T-helper 2 cell (primary cell): ENCODE data around the gene AK5.
"Not testable (repeated sequence)": the region's sequence is repeated elsewhere in the genome, so short reads cannot be mapped to it uniquely, and the experiment has no call there.

Experiments used
- DNase-seq, 5 experiments: peaks; one replicate each; pipeline versions ENCODE4 v3.0.0 to v3.0.0-alpha.2; 2012 to 2022

Gene AK5

DNA sequence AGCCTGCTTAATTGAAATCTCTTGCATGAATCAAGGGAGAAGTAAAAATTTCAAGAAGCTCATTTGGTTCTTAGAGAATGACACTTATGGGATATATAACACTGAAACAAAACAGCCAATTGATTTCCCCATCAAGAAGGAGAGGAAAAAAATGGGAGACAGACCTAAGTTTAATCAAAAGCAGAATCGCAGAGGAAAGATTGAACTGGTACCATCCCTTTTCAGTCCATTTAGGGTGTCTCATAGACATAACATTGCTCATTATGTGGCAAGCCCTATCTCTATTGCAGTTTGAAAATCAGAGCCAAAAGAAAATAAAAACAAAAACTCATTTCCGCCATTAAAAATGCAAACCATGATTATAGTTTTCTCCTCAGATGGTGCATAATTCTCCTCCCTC is 119.6 kb downstream of the AK5 start:
- no peak for DNase-seq

- DNase-seq: no peak
Observed at GRCh38 chr1:77405186-77405585, 123.4 kb downstream of the AK5 start.

DNA sequence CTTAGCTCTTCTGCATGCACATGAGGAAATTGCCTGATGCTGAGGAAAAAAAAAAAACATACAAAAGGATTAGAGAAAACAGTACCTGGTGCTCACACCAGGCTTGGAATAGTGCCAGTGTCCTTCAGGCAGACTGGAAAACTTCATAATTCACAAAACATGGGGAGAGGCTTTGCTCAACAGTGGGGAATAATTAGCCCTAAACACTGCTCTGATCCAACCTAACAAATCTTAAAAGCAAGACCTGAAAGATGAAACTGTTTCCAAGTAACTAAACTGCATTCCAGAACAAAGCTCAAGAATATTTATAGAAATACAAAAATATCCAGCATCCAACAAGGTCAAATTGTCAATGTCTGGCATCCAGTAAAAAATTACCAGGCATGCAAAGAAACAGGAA is 124.8 kb downstream of the AK5 start:
- DNase-seq: no peak

DNA sequence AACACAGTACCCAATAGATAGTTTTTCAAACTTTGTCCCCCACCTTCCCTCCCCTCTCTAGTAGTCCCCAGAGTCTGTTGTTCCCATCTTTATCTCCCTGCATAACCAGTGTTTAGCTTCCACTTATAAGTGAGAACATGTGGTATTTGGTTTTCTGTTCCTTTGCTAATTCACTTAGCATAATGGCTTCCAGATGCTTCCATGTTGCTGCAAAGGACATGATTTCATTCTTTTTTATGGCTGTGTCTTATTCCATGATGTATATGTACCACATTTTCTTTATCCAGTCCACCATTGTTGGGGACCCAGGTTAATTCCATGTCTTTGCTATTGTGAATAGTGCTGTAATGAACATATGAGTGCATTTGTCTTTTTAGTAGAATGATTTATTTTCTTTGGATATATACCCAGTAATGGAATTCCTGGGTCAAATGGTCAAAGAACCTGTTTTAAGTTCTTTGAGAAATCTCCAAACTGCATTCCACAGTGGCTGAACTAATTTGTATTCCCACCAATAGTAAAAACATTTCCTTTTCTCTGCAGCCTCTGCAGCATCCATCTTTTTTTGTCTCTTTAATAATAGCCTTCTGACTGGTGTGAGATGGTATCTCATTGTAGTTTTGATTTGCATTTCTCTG is 126.0 kb downstream of the AK5 start:
- DNase-seq: no peak

GRCh38 chr1:77408933-77409332 is 127.1 kb downstream of the AK5 start:
- DNase-seq: not testable (repeated sequence)

- DNase-seq: no peak
Observed at GRCh38 chr1:77412069-77412819, 130.4 kb downstream of the AK5 start.

GRCh38 chr1:77412820-77413530 is 131.2 kb downstream of the AK5 start:
- DNase-seq: no peak

- no peak for DNase-seq
Observed at GRCh38 chr1:77413541-77414335, 131.9 kb downstream of the AK5 start.

DNA sequence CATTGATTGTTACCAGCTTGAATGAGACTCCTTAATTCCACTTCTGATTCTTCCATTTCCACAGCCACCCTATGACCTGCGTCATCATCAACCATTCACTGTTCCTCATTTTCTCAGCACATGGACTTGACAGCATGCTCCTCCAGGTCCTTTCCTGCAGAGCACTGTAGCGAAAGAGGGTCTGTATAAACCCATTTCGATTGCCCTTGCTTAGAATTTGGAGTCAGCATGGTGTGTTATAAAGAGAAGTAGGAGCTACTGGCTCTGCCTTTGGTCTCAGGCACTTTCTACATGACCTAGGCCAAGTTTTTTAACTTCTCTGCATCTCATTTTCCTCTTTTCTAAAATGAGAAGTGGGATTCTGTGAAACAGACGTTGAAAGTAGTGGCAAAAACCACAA is 133.8 kb downstream of the AK5 start:
- no peak for DNase-seq

- no peak for DNase-seq
Observed at GRCh38 chr1:77416692-77417450, 135.1 kb downstream of the AK5 start.

GRCh38 chr1:77418055-77418454 is 136.2 kb downstream of the AK5 start:
- not testable (repeated sequence) for DNase-seq

GRCh38 chr1:77421504-77422233 is 139.8 kb downstream of the AK5 start:
- DNase-seq: peak in 2 of 5 experiments; percentile 0 to 64

DNA sequence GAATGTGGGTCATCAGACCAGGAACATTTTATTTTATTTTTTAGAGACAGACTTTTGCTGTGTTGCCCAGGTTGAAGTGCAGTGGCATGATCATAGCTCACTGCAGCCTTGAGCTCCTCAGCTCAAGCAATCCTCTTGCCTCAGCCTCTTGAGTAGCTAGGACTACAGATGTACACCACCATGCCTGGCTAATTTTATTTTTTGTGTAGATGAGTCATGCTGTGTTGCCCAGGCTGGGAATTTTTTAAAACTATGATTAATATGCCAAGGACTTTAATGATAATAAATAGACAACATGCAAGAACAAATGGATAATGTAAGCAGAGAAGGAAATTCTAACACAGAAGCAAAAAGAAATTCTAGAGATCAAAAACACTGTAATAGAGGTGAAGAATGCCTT is 142.4 kb downstream of the AK5 start:
- DNase-seq: no peak

- DNase-seq: no peak
Observed at GRCh38 chr1:77428068-77428467, 146.2 kb downstream of the AK5 start.

DNA sequence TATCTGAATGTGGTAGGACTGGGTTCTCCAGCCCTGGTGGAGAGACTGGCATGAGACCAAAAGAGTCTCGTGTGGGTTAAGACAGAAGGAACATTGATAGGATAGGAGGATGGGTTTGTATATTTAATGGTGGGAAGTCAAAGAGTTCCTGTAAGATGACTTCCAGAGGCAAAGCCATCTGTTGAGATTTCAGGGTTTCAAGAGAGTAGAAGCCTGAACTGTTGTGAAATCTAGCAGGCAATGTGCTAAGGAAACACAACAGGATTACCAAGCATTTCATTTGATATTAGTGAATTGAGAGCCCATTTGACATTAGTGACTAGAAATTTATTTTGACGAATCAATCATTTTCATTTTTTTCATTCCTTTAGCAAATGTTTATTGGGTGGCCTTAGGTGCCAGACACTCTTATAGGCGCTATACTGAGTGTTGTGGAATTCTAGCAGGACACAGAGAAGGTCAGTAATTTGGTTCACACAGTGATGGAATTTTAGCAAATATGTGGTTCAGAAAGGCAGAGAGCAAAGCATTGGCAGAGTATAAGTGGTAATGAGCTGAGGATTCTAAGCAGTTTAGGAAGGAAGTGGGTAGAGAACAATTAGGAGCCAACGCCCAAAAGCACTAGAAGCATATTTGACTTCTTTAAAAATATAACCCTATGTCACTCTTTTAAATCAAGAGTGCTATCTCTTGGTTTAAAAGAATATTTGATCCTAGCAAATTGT is 149.3 kb downstream of the AK5 start:
- DNase-seq: peak in 2 of 5 experiments; percentile 17 to 77

DNA sequence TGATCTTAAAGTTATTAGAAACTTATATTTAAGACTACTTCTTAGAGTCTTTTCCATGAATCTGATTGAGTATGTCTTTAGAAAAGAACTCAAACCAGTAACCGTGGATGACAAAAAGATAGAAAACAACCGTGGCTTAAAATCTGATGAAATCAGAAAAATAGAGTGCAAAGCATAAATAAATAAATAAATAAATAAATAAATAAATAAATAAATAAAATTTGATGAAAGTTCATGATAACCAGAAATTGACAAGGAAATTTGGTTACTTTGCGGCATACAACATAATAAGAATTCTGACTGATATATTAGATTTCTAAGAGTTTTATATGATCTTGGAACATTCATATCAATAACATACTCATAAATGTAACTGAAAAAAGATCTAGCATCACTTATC is 152.1 kb downstream of the AK5 start:
- no peak for DNase-seq

- DNase-seq: peak in 1 of 5 experiments; percentile 11
Observed at GRCh38 chr1:77434967-77435366, 153.1 kb downstream of the AK5 start.

GRCh38 chr1:77438236-77438913 is 156.6 kb downstream of the AK5 start:
- peak in 1 of 5 experiments; percentile 16 for DNase-seq

GRCh38 chr1:77446841-77447555 is 165.2 kb downstream of the AK5 start:
- no peak for DNase-seq
